ENCODE measurements around the gene STK11IP. TPM values are rescaled to one million over a fixed set of nuclear protein-coding genes. Genes with fewer than 3 reads are reported as not detected.

Gene STK11IP
- total RNA-seq, 1 experiment from 2014 or later, result 45.0 TPM

DNA sequence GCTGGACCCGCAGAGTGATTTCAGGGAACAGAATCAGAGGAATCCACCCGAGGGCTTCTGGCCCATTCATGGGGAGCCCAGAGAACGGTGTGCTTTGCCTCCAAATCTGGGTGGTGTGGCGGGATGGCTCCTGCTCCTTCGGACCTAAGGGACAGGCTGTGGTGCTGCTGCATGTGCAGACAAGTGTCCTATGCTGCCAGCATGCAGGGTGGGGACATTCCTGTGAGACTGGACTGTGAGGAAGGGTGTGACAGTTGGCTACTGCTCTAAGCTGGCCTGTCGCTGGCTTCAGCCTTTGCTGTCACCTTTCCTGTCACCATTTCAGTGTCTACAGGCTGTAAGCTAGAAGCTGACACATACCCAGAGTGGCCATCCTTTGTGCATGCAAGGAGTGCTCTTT is 26.9 kb downstream of the STK11IP start (continued):
- no peak for TF ChIP-seq REST (IDR thresholded peaks at IDR 0.05; ENCODE audit: low read depth)
- TF ChIP-seq EZH2 (IDR thresholded peaks at IDR 0.05), result no peak

- Histone ChIP-seq H3K9ac (ENCODE audit: low read length) (no peak overlapping the region), H4K20me1 (ENCODE audit: insufficient read depth) (no peaks in the 10 kb centered on the region), H3K79me2 (ENCODE audit: insufficient read depth, low read length) (peaks cover 11% of the 10 kb centered on the region; the same call in 1 of the 2 replicates), H2AFZ (ENCODE audit: low read depth, low read length, poor library complexity, severe bottlenecking) (no peak overlapping the region), H3K9me3 (ENCODE audit: control insufficient read depth in 1 of 2, insufficient read depth in 1 of 2, low read depth in 1 of 2, low read length in 2 of 2) (no peaks in the 10 kb centered on the region), H3K27ac (ENCODE audit: low read depth, low read length) (no peak overlapping the region), H3K9me2 (ENCODE audit: insufficient read depth) (no peaks in the 10 kb centered on the region), H3K36me3 (ENCODE audit: control insufficient read depth in 1 of 2, insufficient read depth in 2 of 2, low read length in 2 of 2) (0 out of 4 replicates have a peak, but pooled peaks cover 0 to under 1% of the 10 kb centered on the region in 2 experiments), H3K4me3 (replicated peaks in 1 of 2; ENCODE audit: low read depth in 1 of 2, low read length in 2 of 2) (no peak overlapping the region), H3K4me2 (ENCODE audit: low read length) (no peak overlapping the region), H3K27me3 (ENCODE audit: insufficient read depth, low read length) (no peaks in the 10 kb centered on the region), H3K4me1 (ENCODE audit: control insufficient read depth in 1 of 2, insufficient read depth in 2 of 2, low read length in 2 of 2) (peaks cover 4 to 26% of the 10 kb centered on the region in 2 experiments; a peak in 3 of 4 replicates)
- intact Hi-C loops (cut with micrococcal nuclease), result loop anchor here (5.0 kb wide), 1 partner anchor 83 kb away; the partner anchor contains the start of genes CHPF and TMEM198
- no peak for ATAC-seq
- ChIA-PET RAD21 (ENCODE audit: low non-redundant PET in 1 of 2, low total read pairs in 2 of 2, uncharacterized antibody in 2 of 2, unreplicated experiment in 2 of 2) (no interaction called here), POLR2A (no interaction called here), CTCF (no interaction called here)
- BruUV-seq (replicated peaks), result no TSS peak
- TF ChIP-seq CBX3 (IDR thresholded peaks at IDR 0.05; ENCODE audit: low read depth) (no peak), YY1 (IDR thresholded peaks at IDR 0.05; ENCODE audit: extremely low read depth, insufficient replicate concordance, low read depth, low read length) (no peak), JUND (IDR thresholded peaks at IDR 0.05) (no peak), SIN3A (IDR thresholded peaks at IDR 0.05; ENCODE audit: low read depth) (no peak), CTCF (IDR thresholded peaks at IDR 0.05 in 2 of 3, conservative IDR thresholded peaks at IDR 0.05 in 1 of 3; ENCODE audit: borderline replicate concordance in 1 of 3, insufficient read depth in 1 of 3, low read depth in 2 of 3, low read length in 2 of 3) (no peak), ZNF274 (IDR thresholded peaks at IDR 0.05; ENCODE audit: low read depth, low read length) (no peak), ZFX (IDR thresholded peaks at IDR 0.05) (no peak), REST (IDR thresholded peaks at IDR 0.05; ENCODE audit: low read depth) (no peak), EZH2 (IDR thresholded peaks at IDR 0.05) (no peak), FOSL1 (IDR thresholded peaks at IDR 0.05; ENCODE audit: low read depth) (no peak), CEBPB (IDR thresholded peaks at IDR 0.05; ENCODE audit: low read depth) (no peak), POLR2A (IDR thresholded peaks at IDR 0.05; ENCODE audit: borderline replicate concordance, extremely low read depth, insufficient read depth, insufficient read length) (no peak), EZH2phosphoT487 (IDR thresholded peaks at IDR 0.05; ENCODE audit: borderline replicate concordance) (no peak), SP1 (IDR thresholded peaks at IDR 0.05; ENCODE audit: low read depth) (no peak), POLR2AphosphoS5 (IDR thresholded peaks at IDR 0.05; ENCODE audit: low read depth, low read length) (no peak)
- TF ChIP-seq, protein P1, sequence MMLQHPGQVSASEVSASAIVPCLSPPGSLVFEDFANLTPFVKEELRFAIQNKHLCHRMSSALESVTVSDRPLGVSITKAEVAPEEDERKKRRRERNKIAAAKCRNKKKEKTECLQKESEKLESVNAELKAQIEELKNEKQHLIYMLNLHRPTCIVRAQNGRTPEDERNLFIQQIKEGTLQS (IDR thresholded peaks at IDR 0.05), result no peak
- TF ChIP-seq, protein P2, sequence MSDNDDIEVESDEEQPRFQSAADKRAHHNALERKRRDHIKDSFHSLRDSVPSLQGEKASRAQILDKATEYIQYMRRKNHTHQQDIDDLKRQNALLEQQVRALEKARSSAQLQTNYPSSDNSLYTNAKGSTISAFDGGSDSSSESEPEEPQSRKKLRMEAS (IDR thresholded peaks at IDR 0.05), result no peak
- DNase-seq (ENCODE audit: low read depth, low spot score), result no peak
Observed at GRCh38 chr2:219625179-219625578, 27.5 kb downstream of the STK11IP start.

Measured in HCT116 (cell line).